Measurements from ENCODE around the gene STAT5B. TPM values are rescaled to one million over a fixed set of nuclear protein-coding genes. Genes with fewer than 3 reads are reported as not detected.
A peak's percentile ranks its signal among the peaks of the same experiment; 100 is the strongest.
"Not testable (repeated sequence)": the region's sequence is repeated elsewhere in the genome, so short reads cannot be mapped to it uniquely, and the experiment has no call there.

The STAT5B gene
- total and polyA plus RNA-seq, 7 donors = 15.9 to 90.1 (median 68.8) TPM

GRCh38 chr17:42212382-42212781, 63.8 kb downstream of the STAT5B start:
- Histone ChIP-seq H3K27me3 (ENCODE audit: insufficient read depth in 3 of 3, low read length in 2 of 3) (no peaks in the 10 kb centered on the region), H3K4me1 (peaks cover 19% of the 10 kb centered on the region), H3K9me3 (no peaks in the 10 kb centered on the region), H3K36me3 (ENCODE audit: insufficient read depth in 1 of 2, low read depth in 1 of 2) (peaks cover 3 to 83% of the 10 kb centered on the region in 2 donors), H3K27ac (peak overlapping the region; percentile 78), H3K4me3 (peak overlapping the region; percentile 17)
- TF ChIP-seq CTCF (IDR thresholded peaks at IDR 0.05) = no peak
- intact Hi-C loops (cut with DNase I) = loop anchor here in 1 of 2 donors (10.0 kb wide), 1 partner anchor 192 kb away; no protein-coding TSS in a partner anchor
- no peak for DNase-seq
- WGBS, 3 donors = 26 to 36% (median 28%) methylated on average over 7 of the region's 7 CpGs
- ATAC-seq = peak; percentile 11 to 31 (median 16)

GRCh38 chr17:42211921-42212341, 64.3 kb downstream of the STAT5B start:
- intact Hi-C loops (cut with DNase I) = loop anchor here in 1 of 2 donors (10.0 kb wide), 1 partner anchor 193 kb away; no protein-coding TSS in a partner anchor
- H3K4me3 ChIP-seq = peak overlapping the region; percentile 17
- DNase-seq (peak; percentile 89 to 97), ATAC-seq (peak; percentile 96 to 97 (median 96))
- not testable (repeated sequence) for H3K9me3 ChIP-seq; H3K27me3 ChIP-seq (ENCODE audit: insufficient read depth in 3 of 3, low read length in 2 of 3)
- peaks cover 2 to 83% of the 10 kb centered on the region in 2 donors for H3K36me3 ChIP-seq (ENCODE audit: insufficient read depth in 1 of 2, low read depth in 1 of 2)
- peaks cover 19% of the 10 kb centered on the region for H3K4me1 ChIP-seq
- WGBS, 3 donors = 22 to 39% (median 34%) methylated on average over 6 to 9 of the region's 9 CpGs
- peak overlapping the region; percentile 78 for H3K27ac ChIP-seq

- Histone ChIP-seq H3K27ac (peak overlapping the region; percentile 78), H3K9me3 (no peaks in the 10 kb centered on the region)
- intact Hi-C loops (cut with DNase I) = loop anchor here in 1 of 2 donors (10.0 kb wide), 1 partner anchor 195 kb away; no protein-coding TSS in a partner anchor
Measured at GRCh38 chr17:42210046-42210445, 66.1 kb downstream of the STAT5B start.

GRCh38 chr17:42206153-42206612, 70.0 kb downstream of the STAT5B start:
- H3K9me3 ChIP-seq; ATAC-seq; intact Hi-C loops (cut with DNase I); DNase-seq; H3K27ac ChIP-seq; H3K27me3 ChIP-seq (ENCODE audit: insufficient read depth in 3 of 3, low read length in 2 of 3); H3K4me1 ChIP-seq; H3K4me3 ChIP-seq: not testable (repeated sequence)
- peaks cover 0 to 99% of the 10 kb centered on the region in 2 donors for H3K36me3 ChIP-seq (ENCODE audit: insufficient read depth in 1 of 2, low read depth in 1 of 2)
- 82 to 85% (median 84%) methylated on average over 8 of the region's 8 CpGs for WGBS, 3 donors

More at GRCh38 chr17:42210046-42210445, 66.1 kb downstream of the STAT5B start:
- DNase-seq (no peak), ATAC-seq (no peak)
- Histone ChIP-seq H3K4me3 (no peak overlapping the region), H3K4me1 (peaks cover 19% of the 10 kb centered on the region), H3K36me3 (ENCODE audit: insufficient read depth in 1 of 2, low read depth in 1 of 2) (peaks cover 2 to 83% of the 10 kb centered on the region in 2 donors), H3K27me3 (ENCODE audit: insufficient read depth in 3 of 3, low read length in 2 of 3) (no peaks in the 10 kb centered on the region)
- 83 to 88% (median 87%) methylated on average over 6 of the region's 6 CpGs for WGBS, 3 donors
- no peak for TF ChIP-seq CTCF (IDR thresholded peaks at IDR 0.05)

- no peak for TF ChIP-seq CTCF (IDR thresholded peaks at IDR 0.05)
- peaks cover 0 to 90% of the 10 kb centered on the region in 2 donors for H3K36me3 ChIP-seq (ENCODE audit: insufficient read depth in 1 of 2, low read depth in 1 of 2)
- intact Hi-C loops (cut with DNase I) = no loop called here
Measured at GRCh38 chr17:42203354-42203753, 72.8 kb downstream of the STAT5B start.

More at GRCh38 chr17:42203354-42203753, 72.8 kb downstream of the STAT5B start:
- no peak for DNase-seq
- no peaks in the 10 kb centered on the region for H3K9me3 ChIP-seq
- H3K27ac ChIP-seq = no peak overlapping the region
- H3K4me3 ChIP-seq = no peak overlapping the region
- 93 to 95% (median 95%) methylated on average over 2 of the region's 2 CpGs for WGBS, 3 donors
- H3K27me3 ChIP-seq (ENCODE audit: insufficient read depth in 3 of 3, low read length in 2 of 3) = no peaks in the 10 kb centered on the region
- no peaks in the 10 kb centered on the region for H3K4me1 ChIP-seq
- ATAC-seq = peak in 2 of 4 donors; percentile 31 to 33

All from psoas muscle (tissue), 8 donors.